ENCODE data around the gene MTERF1.

MTERF1 gene

GRCh38 chr7:91835091-91835825 is 45.2 kb downstream of the MTERF1 start:
- DNase-seq (ENCODE audit: low read depth) = no peak

GRCh38 chr7:91832493-91833045 is 47.9 kb downstream of the MTERF1 start:
- DNase-seq (ENCODE audit: low read depth) = no peak

DNA sequence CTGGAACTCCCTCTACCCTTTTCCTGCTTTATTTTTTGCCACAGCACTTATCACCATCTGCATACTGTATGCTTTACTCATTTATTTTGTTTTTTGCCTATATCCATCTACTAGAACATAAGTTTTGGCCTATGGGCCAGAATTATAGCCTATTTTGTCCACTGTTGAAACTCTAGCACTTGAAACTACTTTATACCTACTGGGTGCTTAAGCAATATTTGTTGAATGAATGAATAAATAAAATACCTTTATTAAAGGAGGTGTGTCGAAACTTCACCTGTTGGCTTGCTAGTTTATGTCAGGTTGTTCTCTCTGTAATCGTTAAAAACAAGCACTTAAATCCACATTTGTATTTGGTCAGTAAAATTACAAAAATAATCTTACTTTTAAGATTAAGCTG is 53.3 kb downstream of the MTERF1 start:
- no peak for DNase-seq (ENCODE audit: low read depth)

GRCh38 chr7:91826377-91826776 is 54.1 kb downstream of the MTERF1 start:
- DNase-seq (ENCODE audit: low read depth) = no peak

- DNase-seq (ENCODE audit: low read depth) = no peak
Observed at GRCh38 chr7:91824201-91824600, 56.3 kb downstream of the MTERF1 start.

Data from HS-27A (cell line).